ENCODE data around the gene AGTRAP.

AGTRAP gene, protein sequence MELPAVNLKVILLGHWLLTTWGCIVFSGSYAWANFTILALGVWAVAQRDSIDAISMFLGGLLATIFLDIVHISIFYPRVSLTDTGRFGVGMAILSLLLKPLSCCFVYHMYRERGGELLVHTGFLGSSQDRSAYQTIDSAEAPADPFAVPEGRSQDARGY

DNA sequence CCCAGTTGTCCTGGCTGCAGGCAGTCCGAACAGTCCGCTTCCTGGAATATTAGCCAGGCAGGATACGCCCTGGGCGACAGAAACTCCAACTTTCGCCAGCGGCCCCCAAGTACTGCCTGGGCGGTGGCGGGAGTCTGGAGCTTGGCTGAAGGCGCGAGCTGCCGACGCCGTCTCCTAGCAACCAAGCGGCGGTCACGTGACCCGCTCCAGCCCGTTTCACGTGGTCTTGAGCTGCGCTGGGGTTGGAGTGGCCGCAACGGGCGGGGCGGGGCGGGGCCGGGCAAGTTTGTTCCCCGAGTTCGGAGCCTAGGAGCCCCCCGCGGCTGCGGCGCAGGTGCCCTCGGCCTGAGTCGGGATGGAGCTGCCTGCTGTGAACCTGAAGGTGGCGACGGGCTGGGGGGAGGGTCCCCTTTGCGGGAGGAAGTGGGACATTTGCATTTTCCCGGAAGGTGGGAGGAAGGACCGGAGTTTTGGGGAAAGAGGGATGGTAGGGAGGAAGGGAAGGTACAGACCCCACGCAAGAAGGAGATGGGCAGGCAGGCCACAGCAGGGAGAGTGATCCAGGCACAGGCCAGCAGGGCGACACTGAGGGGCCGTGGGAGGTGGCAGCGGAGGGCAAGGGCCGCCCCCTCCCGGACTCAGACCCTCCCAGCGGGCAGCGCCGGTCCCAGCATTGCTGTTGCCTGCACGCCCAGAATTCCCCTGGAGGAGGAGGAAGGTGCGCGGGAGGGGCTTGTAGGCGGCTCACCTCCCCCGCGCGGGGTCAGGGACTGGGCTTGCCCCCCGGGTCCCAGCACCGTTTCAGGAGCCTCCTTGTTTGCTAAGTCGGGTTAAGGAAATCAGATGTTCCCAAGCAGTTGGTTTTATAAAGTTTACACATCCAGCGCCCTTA, at the start of gene AGTRAP:
Gene AGTRAP (plus strand): TSS at position 283 of the 892 bp plus-strand sequence. CDS start 73 bp downstream, at position 356.
- DNase-seq, result peak; percentile 93

DNA sequence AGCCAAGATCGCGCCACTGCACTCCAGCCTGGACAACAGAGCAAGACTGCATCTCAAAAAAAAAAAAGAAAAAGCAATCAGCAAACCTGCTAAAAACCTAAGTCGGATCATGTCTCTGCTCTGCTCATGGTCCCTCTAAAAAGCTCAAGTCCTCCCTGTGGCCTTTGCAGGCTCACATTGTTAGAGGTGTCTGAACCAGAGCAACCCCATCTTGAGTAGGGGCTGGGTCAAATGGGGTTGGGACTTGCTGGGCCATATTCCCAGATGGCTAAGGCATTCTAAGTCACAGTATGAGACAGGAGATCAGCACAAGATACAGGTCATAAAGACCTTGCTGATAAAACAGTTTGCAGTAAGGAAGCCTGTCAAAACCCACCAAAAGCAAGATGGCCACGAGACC, 47.4 kb upstream of the AGTRAP start:
- DNase-seq, result no peak

DNA sequence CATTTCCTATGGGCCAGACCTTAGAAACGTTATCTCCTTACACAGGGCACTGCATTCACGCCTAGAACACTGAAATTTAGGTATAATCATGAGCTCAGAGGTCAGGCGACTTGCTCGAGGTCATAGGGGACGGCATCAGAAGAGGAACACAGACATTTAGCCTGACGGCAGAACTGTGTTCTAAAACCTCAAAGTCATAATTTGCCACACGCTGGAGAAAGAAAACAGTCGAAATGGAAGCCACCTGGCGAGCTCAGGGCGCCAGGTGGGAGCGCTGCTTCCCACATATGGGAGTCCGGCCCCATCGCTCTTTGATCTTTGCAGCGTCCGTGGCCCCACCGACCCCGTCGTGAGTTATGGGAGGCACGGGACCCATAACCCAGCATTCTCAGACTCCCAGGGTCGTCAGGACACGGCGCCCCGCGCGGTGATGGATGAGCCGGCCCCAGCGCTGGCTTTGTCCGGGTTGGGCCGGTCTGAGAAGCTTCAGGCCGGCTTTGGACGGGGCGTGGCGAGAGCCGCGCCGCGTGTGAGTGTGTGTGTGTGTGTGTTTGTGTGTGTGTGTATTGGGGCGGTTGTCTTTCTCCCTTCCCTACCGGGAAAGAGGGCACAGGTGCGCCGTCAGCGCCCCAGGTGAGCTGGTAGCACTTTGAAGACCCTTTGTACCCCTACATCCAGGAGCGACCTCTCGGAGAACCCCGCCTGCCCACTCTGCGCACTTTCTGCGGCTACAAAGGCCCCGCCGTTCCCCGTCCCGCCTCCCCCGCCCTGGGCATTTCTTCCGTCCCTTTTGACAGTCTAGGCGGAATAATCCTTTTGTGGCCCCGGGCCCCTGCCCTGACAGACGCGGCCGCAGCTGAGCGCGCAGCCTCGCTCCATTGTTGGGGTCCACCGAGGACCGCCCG, 45.3 kb upstream of the AGTRAP start:
- no peak for DNase-seq

DNA sequence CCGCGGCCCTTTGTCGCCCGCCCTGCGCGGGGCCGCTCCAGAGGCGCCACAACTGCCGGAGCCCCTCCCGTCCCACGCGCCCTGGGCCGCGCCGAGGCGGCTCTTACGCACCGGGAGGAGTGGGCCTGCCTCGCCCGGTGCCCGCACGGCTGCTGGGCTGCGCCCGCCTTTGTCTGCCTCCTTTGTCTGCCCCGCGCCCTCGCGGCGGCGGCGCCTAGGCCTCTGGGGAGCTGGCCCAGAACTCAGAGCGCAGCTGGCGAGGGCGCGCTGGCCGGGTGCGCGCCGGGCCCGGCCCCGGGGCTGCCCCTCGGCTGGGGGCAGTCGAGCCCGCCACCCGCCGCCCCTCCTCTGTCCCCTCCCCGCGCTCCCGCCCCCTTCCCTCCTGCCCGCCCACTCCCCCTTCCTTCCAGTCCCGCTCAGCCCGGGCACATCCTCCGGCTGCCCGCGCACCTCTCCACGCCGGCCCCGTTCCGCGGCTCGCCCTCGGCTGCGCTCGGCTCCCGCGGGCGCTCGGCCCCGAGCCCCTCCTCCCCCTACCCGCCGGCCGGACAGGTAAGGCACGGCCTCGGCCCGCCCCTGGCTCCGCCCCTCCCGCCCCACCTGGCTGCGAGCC, 44.5 kb upstream of the AGTRAP start, which contains the start of gene DRAXIN:
Gene DRAXIN (plus strand): TSS at position 409 of the 613 bp plus-strand sequence. CDS start 14,549 bp downstream, outside the sequence.
- no peak for DNase-seq

DNA sequence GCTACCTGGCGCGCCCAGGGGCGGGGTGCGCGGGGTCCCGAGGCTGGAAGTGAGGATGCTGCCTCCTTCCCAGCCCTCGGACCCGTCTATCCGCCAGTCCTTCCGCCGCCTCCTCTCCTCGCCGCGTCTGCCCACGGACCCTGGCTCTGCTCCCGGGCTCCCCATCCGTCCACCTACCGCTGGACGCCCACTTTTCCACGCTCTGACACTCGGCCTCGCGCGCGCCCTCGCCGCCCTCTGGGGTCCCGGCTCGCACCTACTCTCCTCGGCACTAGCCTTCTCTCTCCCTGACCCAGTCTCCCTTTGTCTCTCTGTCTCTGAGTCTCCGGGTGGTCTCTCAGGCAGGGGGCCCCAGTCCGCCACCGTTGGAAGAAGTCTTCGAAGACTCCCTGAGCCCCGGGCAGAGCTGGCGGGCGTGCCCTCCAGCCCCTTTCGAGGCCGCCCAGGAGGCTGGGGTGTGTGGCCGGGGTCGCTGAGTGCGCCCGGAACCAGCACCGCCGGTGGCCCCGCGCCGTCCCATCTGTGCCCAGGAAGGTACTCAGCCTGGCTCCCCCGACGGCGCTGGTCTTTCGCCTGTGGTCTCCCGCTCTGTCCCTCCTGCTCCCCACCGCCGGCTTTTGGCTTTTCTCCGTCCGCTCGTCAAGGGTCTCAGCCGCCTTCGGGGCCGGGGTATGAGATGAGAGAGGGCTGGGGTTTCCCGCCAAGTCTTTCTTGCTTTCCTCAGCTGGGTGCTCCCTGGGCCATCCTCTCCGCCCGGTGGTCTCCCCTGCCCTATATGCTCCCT, 43.8 kb upstream of the AGTRAP start:
- DNase-seq, result no peak

DNA sequence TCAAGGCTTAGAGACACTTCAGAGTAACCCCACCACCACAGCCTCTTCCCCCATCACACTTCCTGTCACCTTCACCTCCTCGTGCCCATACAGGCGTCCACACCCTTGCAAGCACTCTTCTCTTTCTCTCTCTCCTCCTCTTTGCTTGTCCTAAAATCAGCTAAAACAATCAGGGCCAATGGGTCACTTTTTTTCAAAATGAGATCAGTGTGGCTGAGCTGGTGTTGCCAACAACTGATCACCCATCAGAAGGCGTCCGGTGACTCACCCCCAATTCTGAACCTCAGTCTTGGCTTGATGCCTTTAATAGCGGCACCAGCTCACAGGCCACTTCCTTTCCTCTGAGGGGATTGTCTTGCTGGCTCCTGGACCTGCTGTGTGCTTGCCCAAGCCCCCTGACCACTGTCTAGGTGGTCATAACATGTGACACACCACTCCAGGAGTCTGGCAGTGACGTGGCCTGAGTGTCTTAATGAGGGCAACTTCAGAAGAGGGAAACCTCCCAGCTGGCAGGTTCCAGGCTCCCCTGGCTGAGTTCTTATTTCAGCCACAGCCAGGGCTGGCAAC, 42.8 kb upstream of the AGTRAP start:
- peak; percentile 66 for DNase-seq

DNA sequence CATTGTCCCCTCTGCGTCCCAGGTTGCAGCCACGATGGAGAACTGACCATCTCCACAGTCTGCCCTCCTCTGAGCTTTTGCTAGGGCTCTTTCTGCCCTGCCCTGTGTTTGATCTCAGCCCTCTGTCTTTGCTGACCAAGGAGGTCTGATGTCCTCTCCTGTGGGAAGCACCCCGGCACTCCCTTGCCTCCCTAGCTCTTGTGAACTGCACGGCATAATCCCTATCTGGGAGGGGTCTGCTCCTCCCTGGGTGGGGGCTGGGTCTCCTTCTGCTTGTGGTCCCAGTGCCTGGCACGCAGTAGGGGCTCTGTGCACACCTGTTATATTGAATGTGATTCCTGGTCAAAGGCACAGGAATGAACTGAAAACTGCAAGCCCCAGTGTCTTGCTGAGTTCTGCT, 42.0 kb upstream of the AGTRAP start:
- no peak for DNase-seq

DNA sequence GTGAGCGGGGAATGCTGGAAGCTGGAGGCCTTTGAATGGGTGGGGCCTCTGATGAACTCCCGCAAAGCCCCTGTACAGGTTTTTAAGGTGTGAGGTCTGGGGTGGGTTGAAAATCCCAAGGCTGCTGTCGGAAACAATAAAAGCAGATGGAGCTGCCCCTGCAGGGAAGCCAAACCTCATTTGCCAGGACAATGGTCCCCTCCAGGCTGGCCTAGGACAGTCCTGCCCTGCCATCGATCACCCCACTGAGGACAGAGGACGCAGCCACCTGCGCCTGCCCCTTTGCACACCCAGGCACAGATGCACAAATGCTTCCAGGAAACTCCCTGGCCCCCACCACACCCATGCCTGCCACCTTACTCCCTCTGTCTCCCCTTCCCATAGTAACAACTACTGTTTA, 40.1 kb upstream of the AGTRAP start:
- no peak for DNase-seq

DNA sequence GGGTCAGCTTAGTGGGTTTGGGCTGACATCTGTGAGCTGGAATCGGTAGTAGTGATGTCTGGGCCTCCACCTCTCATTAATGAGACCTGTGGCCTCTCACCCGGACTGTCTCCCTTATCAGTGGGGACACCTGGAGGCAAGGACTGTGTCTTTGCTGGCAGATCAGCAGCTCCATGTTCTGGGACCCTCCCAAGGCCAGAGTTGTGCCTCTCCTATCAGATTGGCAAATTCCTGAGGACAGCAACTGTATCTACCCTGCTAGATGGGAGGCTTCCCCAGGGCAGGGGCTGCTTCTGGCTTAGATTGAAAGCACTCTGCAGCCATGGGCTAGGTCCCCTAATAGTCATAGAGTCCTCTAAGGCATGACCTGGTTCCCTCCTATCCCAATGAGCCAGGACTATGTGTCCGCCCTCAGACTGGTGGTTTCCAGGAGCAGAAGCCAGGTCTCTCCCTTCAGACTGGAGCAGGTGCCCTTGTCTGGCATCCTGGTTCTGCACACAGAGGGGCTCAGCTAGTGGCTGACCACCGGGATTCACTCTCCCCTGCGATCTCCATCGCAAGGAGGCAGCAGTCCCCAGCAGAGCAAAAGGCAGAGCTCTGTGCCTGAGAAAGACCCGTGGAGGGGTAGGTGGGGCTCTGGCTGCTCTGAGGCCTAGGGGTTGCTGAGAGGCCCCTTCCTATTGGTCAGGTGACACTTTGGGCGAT, 38.6 kb upstream of the AGTRAP start:
- no peak for DNase-seq

DNA sequence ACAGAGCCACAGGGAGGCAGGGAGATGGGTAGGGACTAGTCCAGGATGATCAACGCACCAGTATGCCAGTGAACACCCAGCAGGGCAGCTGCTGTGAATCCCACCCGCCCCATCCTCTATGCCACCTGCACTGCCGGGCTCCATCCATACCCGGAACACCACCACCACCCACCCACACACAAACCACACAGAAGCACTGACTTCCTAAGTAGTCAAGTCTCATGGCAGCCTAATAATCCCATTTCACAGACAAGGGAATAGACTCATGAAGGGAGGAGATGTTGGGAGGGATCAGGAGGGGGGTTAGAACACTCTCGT, 38.1 kb upstream of the AGTRAP start:
- no peak for DNase-seq

DNA sequence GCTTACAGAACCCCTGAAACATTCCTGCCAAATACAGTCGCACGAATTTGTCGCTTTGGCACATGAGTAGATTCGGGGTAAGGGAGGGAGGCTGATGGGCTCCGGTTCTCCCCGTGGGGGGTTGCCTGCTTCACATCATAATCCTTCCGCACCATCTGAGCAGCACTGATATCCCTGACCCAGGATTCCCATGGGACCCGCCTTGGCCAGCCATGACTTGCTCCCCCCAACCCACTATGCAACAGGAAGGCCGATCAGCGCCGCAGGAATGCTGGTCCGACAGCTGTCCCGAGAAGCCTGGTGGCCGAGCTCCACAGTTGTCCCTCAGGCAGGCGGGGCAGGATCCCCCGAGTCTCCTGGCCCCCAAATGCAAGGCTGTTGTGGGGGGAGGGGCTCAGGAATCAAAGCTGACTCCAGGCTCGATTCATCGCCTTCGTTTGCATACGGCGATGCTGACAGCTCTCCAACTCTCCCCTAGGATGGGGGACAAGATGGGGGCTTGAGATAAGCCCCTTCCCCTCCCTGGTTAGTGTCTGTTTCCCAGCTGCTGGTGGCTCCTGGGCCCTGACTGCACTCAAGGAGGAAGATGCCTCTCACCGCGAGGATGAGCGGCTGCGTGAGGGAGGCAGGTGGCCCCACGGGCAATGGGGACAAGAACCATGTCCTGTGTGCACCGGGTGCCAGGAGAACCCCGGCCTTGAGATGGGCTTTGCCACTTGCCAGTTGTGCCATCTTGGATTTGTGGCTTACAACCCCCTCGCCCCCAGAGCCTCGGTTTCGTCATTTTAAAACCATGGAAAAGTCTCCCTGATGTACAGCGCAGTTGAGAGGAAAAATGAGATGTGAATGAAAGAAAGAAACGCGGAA, 35.1 kb upstream of the AGTRAP start:
- no peak for DNase-seq

DNA sequence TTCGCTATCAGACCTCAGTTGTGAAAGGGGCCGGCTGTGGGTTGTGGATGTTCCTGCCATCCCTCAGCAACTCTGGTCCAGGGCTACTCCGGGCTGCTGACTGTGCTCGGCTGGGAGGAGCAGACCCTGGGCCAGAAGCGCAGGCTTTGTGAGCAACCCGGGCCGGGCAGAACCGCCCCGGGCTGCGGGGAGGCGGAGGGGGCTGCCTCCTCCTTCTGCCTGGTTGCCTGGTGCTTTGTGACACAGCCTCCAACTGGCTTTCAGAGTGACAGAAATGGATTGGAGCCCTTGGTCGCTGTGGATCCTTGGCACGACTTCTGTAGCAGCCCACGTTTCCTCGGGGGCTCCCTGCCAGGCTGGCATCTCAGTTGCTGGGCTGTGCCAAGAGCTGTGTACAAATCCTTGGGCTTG, 34.4 kb upstream of the AGTRAP start:
- DNase-seq, result no peak

DNA sequence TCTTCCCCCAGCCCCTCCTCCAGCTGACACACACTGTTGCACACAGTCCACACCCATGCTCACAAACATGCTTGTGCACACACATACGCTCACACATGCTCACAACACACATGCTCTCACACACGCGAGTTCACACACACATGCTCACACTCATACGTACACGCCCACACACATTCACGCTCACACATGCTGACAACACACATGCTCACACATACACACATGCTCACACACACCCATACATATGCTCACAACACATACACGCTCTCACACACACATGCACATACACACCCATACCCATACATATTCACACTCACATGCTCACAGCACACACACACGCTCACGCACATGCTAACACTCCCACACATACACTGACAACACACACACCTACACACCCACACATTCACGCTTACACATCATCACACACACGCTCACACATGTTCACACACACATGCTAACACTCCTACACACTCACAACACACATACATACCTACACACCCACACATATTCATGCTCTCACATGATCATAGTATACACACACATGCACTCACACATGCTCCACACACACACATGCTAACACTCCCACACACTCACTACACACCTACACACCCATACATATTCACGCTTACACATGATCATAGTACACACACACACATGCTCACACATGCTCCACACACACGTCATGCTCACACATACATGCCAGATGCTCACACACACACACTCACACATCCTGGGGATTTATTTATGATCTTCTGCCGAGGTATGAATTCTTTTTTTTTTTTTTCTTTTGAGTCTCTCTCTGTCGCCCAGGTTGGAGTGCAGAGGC, 33.7 kb upstream of the AGTRAP start:
- no peak for DNase-seq

DNA sequence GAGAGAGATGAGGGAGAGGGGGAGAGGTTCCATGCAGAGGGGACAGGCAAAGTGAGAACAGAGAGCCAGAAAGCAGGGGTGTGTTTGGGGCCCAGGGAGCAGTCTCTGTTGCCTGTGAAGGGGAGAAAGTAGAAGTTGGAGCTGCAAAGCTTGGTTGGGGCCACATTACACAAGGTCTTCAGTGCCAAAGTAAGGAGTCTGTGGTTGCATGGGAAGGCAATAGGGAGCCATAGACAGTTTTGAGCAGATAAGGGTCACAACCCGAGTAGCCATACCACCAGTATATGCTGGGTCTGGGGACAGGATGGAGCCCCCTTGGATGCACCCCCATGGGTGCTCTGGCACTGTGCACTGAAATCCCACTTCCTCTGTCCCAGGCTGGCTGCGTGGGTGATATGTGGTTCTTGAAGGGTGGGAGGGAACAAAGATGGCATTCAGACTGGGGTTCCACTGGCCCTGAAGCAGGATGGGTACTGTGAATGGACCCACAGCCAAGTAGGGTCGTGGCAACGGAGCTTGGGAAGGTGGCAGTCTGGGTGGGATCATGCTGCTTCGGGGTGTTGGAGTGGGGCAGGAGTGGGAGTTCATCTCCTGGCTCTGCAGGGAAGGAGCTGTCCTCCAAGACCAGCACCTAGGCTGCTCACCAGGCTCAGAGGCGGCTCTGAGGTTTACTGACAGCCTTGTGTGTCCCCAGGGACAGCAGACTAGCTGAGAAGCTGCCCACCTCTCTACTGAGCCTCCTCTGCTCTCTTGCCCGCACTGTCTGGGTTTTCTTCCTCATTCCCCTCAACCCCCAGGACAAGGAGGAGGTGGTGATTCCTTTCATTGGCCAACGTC, 32.4 kb upstream of the AGTRAP start:
- DNase-seq, result no peak

DNA sequence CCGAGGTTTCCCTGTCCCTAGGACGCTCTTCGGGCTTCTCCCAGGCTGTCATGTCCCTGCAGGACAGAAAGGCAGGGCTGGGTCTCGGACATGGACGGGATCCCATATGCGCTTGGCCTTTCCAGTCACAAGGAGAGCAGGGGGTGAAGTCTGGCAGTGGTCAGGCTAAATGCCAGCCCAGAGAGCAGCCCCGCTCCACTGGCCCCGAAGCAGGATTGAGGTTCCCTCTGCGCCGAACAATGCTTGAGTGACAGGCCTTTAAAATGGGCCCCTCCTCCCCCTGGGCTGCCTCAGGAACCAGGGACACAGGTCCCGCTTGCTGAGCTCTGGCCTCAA, 31.8 kb upstream of the AGTRAP start:
- DNase-seq, result no peak

DNA sequence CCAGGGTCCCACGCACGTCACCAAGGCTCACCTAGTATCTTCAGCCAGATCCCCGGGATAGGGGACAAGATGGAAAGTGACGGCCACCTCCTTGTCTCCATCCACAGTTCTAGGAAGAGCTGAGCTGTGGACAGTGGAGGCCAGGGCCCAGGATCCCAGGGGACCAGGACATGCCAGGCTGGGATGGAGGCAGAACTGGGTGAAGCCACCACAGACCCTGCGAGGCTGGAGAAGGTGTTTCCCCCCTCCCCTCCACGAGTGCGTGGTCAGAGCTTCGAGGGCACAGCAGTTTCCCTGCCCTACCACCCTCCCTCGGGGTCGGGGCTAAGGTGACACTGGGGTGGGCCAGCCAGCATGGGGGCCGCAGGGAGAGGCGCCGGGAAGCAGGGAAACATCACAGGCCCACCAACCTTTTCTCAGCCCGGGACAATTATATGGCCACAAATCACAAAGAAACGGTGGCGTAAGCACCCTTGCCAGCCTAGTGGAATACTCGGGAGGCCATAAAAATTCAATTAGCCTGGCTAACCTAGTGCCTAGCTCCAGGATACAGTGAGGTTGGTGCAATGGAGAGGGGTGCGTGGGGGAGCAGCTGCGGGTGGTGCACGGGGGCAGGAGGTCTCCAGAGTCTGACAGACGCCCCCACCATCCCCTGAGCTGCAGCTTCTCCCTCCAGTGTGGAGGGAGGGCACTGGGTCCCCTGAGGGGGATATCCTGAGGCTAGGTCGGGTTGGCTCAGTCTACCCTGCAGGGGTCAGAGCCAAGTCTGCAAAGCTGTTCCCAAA, 31.1 kb upstream of the AGTRAP start:
- no peak for DNase-seq

DNA sequence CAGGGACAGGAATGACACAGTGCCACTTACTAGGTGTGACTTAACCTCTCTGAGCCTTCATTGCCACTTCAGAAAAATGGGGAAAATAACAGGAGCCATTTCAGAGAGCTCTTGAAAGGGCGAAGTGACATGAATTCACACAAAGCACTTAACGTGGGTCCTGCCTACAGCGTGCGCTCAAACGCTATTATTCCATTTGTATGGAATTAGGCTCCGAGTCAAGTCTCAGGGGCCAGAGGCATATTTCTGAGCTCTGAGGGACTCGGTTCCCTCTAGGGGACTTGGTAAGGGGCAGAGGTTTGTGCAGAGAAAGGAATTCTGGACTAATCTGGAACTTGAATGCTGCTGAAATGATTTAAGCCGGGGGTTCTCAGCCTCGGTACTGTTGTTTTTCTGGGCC, 30.3 kb upstream of the AGTRAP start:
- no peak for DNase-seq

DNA sequence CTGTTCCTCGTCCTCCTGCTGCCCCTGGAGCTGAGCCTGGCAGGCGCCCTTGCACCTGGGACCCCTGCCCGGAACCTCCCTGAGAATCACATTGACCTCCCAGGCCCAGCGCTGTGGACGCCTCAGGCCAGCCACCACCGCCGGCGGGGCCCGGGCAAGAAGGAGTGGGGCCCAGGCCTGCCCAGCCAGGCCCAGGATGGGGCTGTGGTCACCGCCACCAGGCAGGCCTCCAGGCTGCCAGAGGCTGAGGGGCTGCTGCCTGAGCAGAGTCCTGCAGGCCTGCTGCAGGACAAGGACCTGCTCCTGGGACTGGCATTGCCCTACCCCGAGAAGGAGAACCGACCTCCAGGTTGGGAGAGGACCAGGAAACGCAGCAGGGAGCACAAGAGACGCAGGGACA, 29.6 kb upstream of the AGTRAP start:
- no peak for DNase-seq
